Measurements from ENCODE around the gene LSM7. TPM values are rescaled to one million over a fixed set of nuclear protein-coding genes. Genes with fewer than 3 reads are reported as not detected.
A peak's percentile ranks its signal among the peaks of the same experiment; 100 is the strongest.

The LSM7 gene
- total RNA-seq, 4 donors from 2014 or later: 76.4 to 113 (median 106) TPM

GRCh38 chr19:2291185-2291751 is 37.1 kb downstream of the LSM7 start:
- intact Hi-C loops (cut with DNase I): no loop called here
- DNase-seq (ENCODE audit: extremely low spot score): no peak
- TF ChIP-seq POLR2A (IDR thresholded peaks at IDR 0.05; ENCODE audit: low read depth) (no peak), EP300 (IDR thresholded peaks at IDR 0.05) (no peak), POLR2AphosphoS5 (IDR thresholded peaks at IDR 0.05) (no peak), CTCF (IDR thresholded peaks at IDR 0.05) (no peak)

GRCh38 chr19:2290441-2291184 is 37.8 kb downstream of the LSM7 start:
- Histone ChIP-seq H3K9me3 (no peaks in the 10 kb centered on the region), H3K4me3 (peak overlapping the region; percentile 43 to 52 (median 48)), H3K27ac (replicated peaks in 1 of 4) (peak overlapping the region in 2 of 4 donors; percentile 35 to 57), H3K27me3 (peaks cover 3 to 66% (median 36%) of the 10 kb centered on the region in 4 donors), H3K4me1 (peaks cover 35 to 49% (median 45%) of the 10 kb centered on the region in 4 donors), H3K36me3 (no peaks in the 10 kb centered on the region)
- WGBS: 18% methylated on average over 6 of the region's 82 CpGs
- TF ChIP-seq CTCF (IDR thresholded peaks at IDR 0.05): no peak
- TF ChIP-seq POLR2A (IDR thresholded peaks at IDR 0.05; ENCODE audit: low read depth): no peak
- no peak for TF ChIP-seq POLR2AphosphoS5 (IDR thresholded peaks at IDR 0.05)
- TF ChIP-seq EP300 (IDR thresholded peaks at IDR 0.05): no peak
- no peak for DNase-seq (ENCODE audit: extremely low spot score)
- intact Hi-C loops (cut with DNase I): no loop called here

More at GRCh38 chr19:2291185-2291751, 37.1 kb downstream of the LSM7 start:
- Histone ChIP-seq H3K27me3 (peaks cover 3 to 66% (median 36%) of the 10 kb centered on the region in 4 donors), H3K27ac (replicated peaks in 1 of 4) (no peak overlapping the region), H3K9me3 (no peaks in the 10 kb centered on the region), H3K4me3 (peak overlapping the region; percentile 43 to 52 (median 48)), H3K4me1 (peaks cover 35 to 49% (median 46%) of the 10 kb centered on the region in 4 donors), H3K36me3 (no peaks in the 10 kb centered on the region)
- 0% methylated on average over 12 of the region's 67 CpGs for WGBS

GRCh38 chr19:2289714-2290435 is 38.5 kb downstream of the LSM7 start:
- Histone ChIP-seq H3K27ac (replicated peaks in 1 of 4) (peak overlapping the region in 2 of 4 donors; percentile 35 to 57), H3K4me3 (peak overlapping the region; percentile 43 to 52 (median 48)), H3K27me3 (peaks cover 3 to 66% (median 36%) of the 10 kb centered on the region in 4 donors), H3K4me1 (peaks cover 28 to 41% (median 38%) of the 10 kb centered on the region in 4 donors), H3K36me3 (no peaks in the 10 kb centered on the region), H3K9me3 (no peaks in the 10 kb centered on the region)
- intact Hi-C loops (cut with DNase I): no loop called here
- DNase-seq (ENCODE audit: extremely low spot score): no peak
- TF ChIP-seq POLR2AphosphoS5 (IDR thresholded peaks at IDR 0.05) (no peak), POLR2A (IDR thresholded peaks at IDR 0.05; ENCODE audit: low read depth) (no peak), CTCF (IDR thresholded peaks at IDR 0.05) (no peak), EP300 (IDR thresholded peaks at IDR 0.05) (no peak)
- WGBS: 4% methylated on average over 5 of the region's 74 CpGs

DNA sequence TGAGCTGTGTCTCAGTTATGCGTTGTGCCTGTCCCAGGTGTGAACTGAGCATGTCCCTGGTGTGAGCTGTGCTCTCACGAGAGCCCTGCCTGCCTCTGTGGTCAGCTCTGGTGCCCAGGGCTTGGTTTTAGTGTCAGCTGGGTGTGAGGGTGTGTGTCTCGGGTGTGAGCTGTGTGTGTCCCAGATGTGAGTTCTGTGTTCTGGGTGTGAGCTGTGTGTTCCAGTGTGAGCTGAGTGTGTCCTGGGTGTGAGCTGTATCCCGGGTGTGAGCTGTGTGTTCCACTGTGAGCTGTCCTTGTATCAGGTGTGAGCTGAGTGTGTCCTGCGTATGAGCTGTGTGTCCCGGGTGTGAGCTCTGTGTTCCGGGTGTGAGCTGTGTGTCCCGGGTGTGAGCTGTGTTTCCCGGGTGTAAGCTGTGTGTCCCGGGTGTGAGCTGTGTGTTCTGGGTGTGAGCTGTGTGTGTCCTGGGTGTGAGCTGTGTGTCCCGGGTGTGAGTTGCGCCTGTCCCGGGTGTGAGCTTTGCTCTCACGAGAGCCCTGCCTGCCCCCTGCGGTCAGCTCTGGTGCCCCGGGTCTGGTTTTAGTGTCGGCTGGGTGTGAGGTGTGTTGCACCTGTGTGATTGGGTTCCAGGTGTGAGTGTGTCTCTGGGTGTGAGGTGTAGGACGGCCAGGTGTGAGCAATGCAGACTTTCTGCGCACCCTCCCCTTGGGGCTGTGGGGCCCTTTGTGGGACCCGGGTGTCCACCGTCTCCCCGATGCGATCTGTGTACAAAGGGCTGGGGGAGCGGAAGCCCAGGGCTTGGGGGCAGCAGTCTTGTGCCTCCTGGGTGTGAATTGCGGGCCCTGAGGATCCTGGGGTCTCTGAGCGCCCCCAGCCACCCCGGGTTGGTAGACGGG is 39.3 kb downstream of the LSM7 start:
- no peaks in the 10 kb centered on the region for H3K36me3 ChIP-seq
- intact Hi-C loops (cut with DNase I): no loop called here
- peaks cover 20 to 33% (median 30%) of the 10 kb centered on the region in 4 donors for H3K4me1 ChIP-seq
- H3K27me3 ChIP-seq: peaks cover 3 to 59% (median 36%) of the 10 kb centered on the region in 4 donors
- H3K4me3 ChIP-seq: peak overlapping the region; percentile 43 to 52 (median 48)
- DNase-seq (ENCODE audit: extremely low spot score): no peak
- WGBS: 63% methylated on average over 23 of the region's 28 CpGs
- H3K27ac ChIP-seq (replicated peaks in 1 of 4): peak overlapping the region in 1 of 4 donors; percentile 57
- H3K9me3 ChIP-seq: no peaks in the 10 kb centered on the region
- TF ChIP-seq CTCF (IDR thresholded peaks at IDR 0.05) (no peak), POLR2AphosphoS5 (IDR thresholded peaks at IDR 0.05) (no peak), POLR2A (IDR thresholded peaks at IDR 0.05; ENCODE audit: low read depth) (no peak), EP300 (IDR thresholded peaks at IDR 0.05) (no peak)

Measured in esophagus muscularis mucosa (tissue), 4 donors.